ENCODE results near the gene ZNF581. TPM values are rescaled to one million over a fixed set of nuclear protein-coding genes. Genes with fewer than 3 reads are reported as not detected.

Gene ZNF581
- total RNA-seq, 8 experiments from 2014 or later, result 18.3 to 34.2 (median 24.9) TPM

DNA sequence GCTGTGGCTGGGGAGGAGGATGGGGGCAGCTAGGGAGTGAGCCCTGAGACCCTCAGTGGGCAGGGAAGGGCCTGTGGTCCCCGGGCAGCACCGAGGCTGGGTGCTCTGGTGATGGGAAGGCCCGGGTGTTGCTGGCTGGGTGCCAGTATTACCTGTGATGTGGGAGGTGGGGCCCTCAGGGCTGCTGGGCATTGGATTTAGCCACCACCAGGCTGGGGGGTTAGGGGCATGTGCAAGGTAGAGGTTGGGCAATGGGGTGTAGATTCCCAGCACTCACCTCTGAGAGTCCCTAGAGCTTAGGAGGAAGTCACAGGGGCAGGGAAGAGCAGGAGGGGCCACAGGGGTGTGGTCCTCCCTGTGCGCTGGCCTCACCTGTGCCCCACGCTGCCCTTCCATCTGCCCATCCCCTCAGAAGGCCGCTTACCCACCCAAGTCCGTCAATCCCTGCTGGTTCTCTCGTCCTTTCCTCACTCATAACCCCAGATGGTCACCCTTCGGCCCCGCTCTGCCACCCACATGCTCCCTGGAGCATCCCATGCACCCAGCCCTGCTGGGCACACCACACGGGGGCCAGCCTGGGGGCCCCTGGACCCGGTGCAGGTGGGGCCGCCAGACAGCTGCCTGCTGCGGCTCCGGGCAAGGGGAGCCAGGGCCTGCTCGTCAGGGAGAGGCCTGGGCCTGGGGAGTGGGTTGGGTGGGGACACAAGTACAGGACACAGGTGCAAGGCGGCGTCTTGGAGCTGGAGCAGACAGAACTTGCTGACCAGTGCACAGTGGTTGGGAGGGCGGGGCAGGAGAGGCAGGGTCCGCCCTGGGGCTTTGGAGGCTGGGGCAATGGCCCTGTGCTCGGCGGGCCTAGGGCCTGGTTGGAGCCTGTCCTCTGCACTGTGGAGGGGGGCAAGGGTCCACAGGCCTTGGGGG, 44.1 kb downstream of the ZNF581 start:
- H3K4me1 ChIP-seq (replicated peaks in 1 of 2), result peaks cover 7 to 8% of the 10 kb centered on the region in 2 donors
- no peak for ATAC-seq (replicated peaks in 6 of 8)
- in situ Hi-C loops (cut with MboI; ENCODE audit: low pct_unique_long_range_greater_than_20kb in 2 of 9, low sequenced_read_pairs in 9 of 9, unreplicated experiment in 9 of 9), result no loop called here
- H3K27ac ChIP-seq, result peak overlapping the region in 1 of 2 donors; percentile 53
- WGBS, 10 experiments, result 87 to 92% methylated on average over 2 to 3 of the region's 22 CpGs; no CpG with 5 or more reads in 8 of the 10 experiments
- H3K4me3 ChIP-seq, result no peak overlapping the region

DNA sequence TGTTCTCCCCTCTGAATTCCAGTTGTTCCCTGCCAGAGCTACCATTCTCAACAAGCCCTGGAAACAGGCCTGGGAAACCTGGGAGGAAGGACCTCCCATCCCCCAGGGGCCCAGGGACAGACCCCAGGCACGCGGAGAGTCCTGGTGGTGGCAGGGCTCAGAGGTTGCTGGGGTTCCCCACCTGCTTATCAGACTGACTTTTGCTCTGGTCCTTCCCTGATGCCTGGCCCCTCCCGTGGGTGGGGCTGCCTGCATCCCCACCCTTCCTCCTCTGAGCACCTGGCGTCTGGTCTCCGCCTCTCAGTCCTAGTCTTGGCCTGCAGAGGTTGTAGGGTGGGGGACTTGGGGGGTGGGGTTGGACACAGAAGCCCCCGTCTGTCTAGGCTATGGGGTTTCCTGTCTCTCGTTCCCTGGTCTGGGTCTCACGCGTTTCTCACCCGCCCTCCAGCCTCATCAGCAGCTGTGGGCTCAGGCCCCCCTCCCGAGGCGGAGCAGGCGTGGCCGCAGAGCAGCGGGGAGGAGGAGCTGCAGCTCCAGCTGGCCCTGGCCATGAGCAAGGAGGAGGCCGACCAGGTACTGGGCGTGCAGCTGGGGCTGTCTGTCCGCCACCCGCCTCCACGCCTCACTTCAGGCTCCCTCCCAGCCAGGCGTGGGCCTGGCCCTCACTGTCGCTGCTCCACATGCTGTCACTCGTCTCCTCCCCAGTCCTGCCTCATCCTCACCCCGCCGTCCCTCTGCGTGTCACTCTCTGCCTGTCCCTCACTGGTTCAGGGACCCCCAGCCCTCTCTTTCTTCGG, 45.2 kb downstream of the ZNF581 start:
- Histone ChIP-seq H3K4me3 (no peak overlapping the region), H3K27ac (peak overlapping the region; percentile 51 to 70), H3K4me1 (replicated peaks in 1 of 2) (peaks cover 7 to 8% of the 10 kb centered on the region in 2 donors)
- in situ Hi-C loops (cut with MboI; ENCODE audit: low pct_unique_long_range_greater_than_20kb in 2 of 9, low sequenced_read_pairs in 9 of 9, unreplicated experiment in 9 of 9), result no loop called here
- WGBS, 10 experiments, result no CpG with 5 or more reads among the region's 27 CpGs
- peak; percentile 77 to 95 (median 91) for ATAC-seq (replicated peaks in 6 of 8)

DNA sequence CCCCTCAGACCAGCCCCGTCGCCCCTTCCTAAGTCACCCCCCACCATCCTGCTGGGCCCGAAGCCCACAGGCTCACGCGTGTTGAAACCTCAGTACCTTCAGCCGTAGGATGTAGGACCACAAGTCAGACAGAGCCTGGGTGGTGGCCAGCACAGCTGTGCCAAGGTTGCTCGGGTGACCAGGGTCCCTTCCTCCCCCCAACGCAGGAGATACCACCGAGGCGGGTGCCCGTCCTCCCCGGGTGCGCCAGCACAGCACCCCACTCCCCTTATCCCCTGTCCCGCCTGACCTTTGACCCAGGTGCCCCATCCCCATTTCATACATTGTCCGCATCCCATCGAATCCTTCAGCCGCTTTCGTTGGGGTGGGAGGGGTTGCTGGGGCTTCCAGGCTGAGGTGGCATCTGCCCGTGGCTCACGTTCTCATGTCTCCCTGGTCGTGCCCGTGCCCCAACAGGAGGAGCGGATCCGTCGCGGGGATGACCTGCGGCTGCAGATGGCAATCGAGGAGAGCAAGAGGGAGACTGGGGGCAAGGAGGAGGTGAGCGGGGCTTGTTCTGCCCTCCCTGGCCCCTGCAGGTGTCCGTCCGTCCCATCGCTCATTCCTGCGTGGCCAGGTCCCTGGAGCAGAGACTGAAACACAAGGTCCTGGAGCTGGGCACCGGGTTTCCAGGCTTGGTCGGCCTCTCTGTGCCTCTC, 46.1 kb downstream of the ZNF581 start:
- no peak for ATAC-seq (replicated peaks in 6 of 8)
- in situ Hi-C loops (cut with MboI; ENCODE audit: low pct_unique_long_range_greater_than_20kb in 2 of 9, low sequenced_read_pairs in 9 of 9, unreplicated experiment in 9 of 9), result no loop called here
- Histone ChIP-seq H3K4me1 (replicated peaks in 1 of 2) (peaks cover 7 to 8% of the 10 kb centered on the region in 2 donors), H3K27ac (peak overlapping the region; percentile 51 to 70), H3K4me3 (no peak overlapping the region)
- 84 to 100% (median 100%) methylated on average over 1 to 11 of the region's 35 CpGs; no CpG with 5 or more reads in 5 of the 10 experiments for WGBS, 10 experiments

DNA sequence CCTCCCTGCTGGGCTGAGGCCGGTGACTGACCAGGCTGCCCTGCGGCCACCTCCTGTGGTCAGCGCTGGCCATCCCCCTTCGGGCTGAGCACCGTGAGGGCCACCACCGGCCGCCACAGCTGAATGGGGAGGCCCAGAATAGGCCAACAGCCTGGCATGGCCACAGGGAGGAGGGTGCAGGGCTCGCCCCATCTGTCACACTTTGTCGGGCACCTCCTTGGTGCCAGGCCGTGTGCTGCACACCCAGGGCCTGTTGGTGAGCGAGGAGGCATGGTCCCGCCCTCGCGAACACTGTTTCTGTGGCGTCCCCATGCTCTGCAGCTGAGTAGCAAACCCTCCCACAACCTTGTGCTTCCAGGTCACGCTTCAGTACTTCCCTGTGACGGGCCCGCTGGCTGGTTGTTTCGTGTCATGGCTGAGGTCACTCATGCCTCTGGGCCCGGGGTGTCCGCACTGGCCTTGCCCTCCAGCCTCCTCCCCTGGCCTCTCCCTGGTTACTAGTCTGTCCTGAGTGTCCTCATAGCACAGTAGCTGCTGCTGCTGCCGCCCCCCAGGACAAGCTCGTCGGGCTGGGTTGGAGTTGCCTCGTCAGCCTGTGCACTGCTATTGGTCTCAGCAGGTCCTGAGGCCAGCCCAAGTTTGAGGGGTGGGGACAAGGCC, 46.8 kb downstream of the ZNF581 start:
- H3K4me1 ChIP-seq (replicated peaks in 1 of 2), result peaks cover 7 to 8% of the 10 kb centered on the region in 2 donors
- no peak for ATAC-seq (replicated peaks in 6 of 8)
- WGBS, 10 experiments, result 85 to 94% (median 93%) methylated on average over 4 to 14 of the region's 25 CpGs; no CpG with 5 or more reads in 7 of the 10 experiments
- H3K27ac ChIP-seq, result no peak overlapping the region
- in situ Hi-C loops (cut with MboI; ENCODE audit: low pct_unique_long_range_greater_than_20kb in 2 of 9, low sequenced_read_pairs in 9 of 9, unreplicated experiment in 9 of 9), result no loop called here
- no peak overlapping the region for H3K4me3 ChIP-seq

DNA sequence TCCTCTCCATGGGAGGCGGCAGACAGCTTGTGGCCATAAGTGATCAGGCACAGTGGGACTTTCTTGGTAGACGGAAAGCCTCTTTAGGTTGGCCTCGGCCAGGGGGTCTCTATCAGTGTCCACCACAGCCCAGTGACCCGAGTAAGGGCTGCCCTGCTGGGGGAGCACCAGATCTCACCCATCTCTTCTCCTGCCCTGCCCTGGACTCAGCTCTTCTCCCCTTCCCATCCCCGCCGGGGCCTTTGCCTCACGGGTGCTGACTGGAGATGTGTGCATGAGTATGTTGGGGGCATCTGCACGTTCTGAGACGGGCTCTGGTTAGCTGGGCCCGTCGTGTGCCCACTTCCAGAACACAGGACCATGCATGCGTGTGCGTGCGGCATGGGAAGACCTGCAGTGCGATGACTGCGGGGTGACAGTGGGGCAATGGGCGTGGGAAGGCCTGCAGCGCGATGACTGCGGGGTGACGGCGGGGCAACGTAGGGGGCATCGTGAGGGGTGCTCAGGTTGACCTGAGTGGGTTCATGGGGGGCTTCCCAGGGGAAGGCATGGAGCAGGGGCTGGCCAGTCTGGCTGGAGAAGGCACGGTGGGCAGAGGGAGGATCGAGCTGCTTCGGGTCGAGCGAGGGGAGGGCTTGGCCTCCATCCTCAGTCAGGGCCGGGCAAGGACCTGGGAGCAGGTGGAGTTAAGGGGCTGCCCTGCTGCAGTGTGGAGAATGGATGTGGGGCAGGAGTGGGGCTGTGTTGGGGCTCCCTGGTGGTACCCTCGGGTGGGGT, 47.5 kb downstream of the ZNF581 start:
- Histone ChIP-seq H3K4me3 (no peak overlapping the region), H3K4me1 (replicated peaks in 1 of 2) (peaks cover 7 to 8% of the 10 kb centered on the region in 2 donors), H3K27ac (no peak overlapping the region)
- in situ Hi-C loops (cut with MboI; ENCODE audit: low pct_unique_long_range_greater_than_20kb in 2 of 9, low sequenced_read_pairs in 9 of 9, unreplicated experiment in 9 of 9), result no loop called here
- no peak for ATAC-seq (replicated peaks in 6 of 8)
- 92 to 100% (median 94%) methylated on average over 1 to 5 of the region's 31 CpGs; no CpG with 5 or more reads in 7 of the 10 experiments for WGBS, 10 experiments

DNA sequence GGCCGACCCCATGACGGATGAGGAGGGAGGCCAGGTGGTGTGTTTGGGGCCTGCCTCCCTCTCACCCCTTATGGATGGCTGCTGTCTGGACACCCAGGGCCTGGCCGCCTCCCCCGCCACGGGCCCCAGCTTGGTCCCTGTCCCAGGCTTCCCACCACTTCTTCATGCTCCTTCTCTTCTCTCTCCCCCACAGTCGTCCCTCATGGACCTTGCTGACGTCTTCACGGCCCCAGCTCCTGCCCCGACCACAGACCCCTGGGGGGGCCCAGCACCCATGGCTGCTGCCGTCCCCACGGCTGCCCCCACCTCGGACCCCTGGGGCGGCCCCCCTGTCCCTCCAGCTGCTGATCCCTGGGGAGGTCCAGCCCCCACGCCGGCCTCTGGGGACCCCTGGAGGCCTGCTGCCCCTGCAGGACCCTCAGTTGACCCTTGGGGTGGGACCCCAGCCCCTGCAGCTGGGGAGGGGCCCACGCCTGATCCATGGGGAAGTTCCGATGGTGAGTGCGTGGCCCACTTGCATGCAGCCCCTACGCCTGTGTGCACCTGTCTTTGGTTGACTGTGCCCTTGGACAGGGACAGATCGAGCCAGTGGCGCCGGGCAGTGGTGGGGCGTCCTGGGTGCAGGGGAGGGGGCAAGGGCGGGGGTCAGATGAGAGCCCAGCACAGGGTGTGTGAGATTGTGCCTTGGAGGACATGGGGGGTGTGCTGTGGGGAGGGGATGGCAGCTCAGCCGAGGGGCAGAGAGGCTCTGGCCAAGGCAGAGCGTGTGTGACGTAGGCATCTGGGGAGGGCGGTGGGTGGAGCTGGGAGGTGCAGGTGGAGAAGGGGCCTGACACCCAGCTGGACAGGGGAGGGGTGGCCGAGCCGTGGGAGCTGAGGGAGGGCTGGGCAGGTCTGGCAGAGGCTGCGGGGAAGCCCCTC, 48.4 kb downstream of the ZNF581 start:
- Histone ChIP-seq H3K4me3 (no peak overlapping the region), H3K27ac (no peak overlapping the region), H3K4me1 (replicated peaks in 1 of 2) (peaks cover 7 to 8% of the 10 kb centered on the region in 2 donors)
- WGBS, 10 experiments, result 100% methylated on average over 3 of the region's 31 CpGs; no CpG with 5 or more reads in 9 of the 10 experiments
- in situ Hi-C loops (cut with MboI; ENCODE audit: low pct_unique_long_range_greater_than_20kb in 2 of 9, low sequenced_read_pairs in 9 of 9, unreplicated experiment in 9 of 9), result no loop called here
- ATAC-seq (replicated peaks in 6 of 8), result no peak

DNA sequence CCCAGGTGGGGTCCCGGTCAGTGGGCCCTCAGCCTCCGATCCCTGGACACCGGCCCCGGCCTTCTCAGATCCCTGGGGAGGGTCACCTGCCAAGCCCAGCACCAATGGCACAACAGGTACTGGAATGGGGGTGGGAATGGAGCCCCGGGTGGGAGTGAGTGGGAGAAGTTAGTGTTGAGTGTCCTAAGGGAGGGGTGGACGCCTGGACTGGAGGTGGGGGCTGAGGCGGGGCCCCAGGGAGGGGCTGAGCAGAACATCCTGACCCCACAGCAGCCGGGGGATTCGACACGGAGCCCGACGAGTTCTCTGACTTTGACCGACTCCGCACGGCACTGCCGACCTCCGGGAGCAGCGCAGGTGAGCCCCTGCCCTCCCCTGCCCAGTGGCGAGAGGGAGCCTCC, 49.2 kb downstream of the ZNF581 start:
- no peak overlapping the region for H3K4me3 ChIP-seq
- in situ Hi-C loops (cut with MboI; ENCODE audit: low pct_unique_long_range_greater_than_20kb in 2 of 9, low sequenced_read_pairs in 9 of 9, unreplicated experiment in 9 of 9), result no loop called here
- WGBS, 10 experiments, result 100% methylated on average over 1 of the region's 19 CpGs; no CpG with 5 or more reads in 8 of the 10 experiments
- no peak overlapping the region for H3K27ac ChIP-seq
- ATAC-seq (replicated peaks in 6 of 8), result no peak
- peaks cover 7 to 8% of the 10 kb centered on the region in 2 donors for H3K4me1 ChIP-seq (replicated peaks in 1 of 2)

DNA sequence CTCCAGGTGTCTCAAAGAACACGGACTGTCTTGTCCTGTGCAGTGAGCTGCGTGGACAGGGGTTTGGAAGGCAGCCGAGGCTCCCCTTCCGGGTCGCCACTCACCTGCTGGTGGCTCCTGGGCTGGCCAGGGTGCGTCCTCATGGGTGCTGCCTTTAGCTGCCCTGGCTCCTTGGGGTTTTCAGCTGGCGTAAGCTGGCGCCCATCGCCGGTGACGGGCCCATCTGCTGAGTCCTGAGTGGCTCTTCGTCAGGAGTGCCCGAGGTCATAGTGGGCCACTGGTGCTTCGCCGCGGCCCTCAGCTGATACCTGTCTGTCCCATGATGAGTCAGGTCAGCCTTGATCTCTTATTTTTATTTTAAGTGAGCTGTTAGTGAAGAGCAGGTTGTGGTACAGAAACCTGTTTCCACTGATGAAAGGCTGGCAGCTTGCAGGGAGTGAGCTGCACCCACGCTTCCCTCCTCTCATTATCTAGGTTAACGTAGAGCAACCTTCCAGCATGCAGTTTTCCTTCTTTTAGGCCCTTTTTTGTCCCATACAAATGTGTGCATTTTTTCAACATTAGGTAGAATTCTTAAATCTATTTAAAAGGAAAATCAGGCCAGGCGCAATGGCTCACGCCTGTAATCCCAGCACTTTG, 50.0 kb downstream of the ZNF581 start:
- 80 to 100% (median 97%) methylated on average over 1 to 7 of the region's 20 CpGs; no CpG with 5 or more reads in 2 of the 10 experiments for WGBS, 10 experiments
- Histone ChIP-seq H3K4me3 (no peak overlapping the region), H3K4me1 (replicated peaks in 1 of 2) (peaks cover 0 to 5% of the 10 kb centered on the region in 2 donors), H3K27ac (no peak overlapping the region)
- ATAC-seq (replicated peaks in 6 of 8), result no peak
- in situ Hi-C loops (cut with MboI; ENCODE audit: low pct_unique_long_range_greater_than_20kb in 2 of 9, low sequenced_read_pairs in 9 of 9, unreplicated experiment in 9 of 9), result no loop called here

DNA sequence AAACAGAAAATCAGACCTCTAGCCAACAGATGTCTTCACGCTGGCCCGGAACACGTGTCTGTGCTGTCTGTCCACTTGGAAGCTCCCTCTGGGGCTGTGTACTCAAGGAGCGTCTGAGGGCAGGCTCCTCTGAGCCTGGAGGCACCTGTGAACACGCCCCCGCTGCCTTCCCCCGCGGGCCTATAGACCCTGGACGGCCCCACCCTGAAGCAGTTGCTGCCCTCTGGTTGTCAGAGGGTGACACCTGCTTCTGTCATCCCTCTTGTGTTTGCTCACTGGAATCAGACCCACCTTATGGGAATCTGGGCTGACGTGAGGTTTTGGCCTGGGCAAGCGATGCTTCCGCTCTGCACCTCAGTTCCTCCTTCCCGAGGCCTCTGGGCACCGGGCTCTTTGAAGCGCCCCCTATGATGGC, 50.8 kb downstream of the ZNF581 start:
- ATAC-seq (replicated peaks in 6 of 8), result peak in 1 of 8 experiments; percentile 8
- in situ Hi-C loops (cut with MboI; ENCODE audit: low pct_unique_long_range_greater_than_20kb in 2 of 9, low sequenced_read_pairs in 9 of 9, unreplicated experiment in 9 of 9), result no loop called here
- Histone ChIP-seq H3K4me1 (replicated peaks in 1 of 2) (no peaks in the 10 kb centered on the region), H3K4me3 (no peak overlapping the region), H3K27ac (no peak overlapping the region)
- WGBS, 10 experiments, result 82 to 100% (median 93%) methylated on average over 1 to 5 of the region's 15 CpGs; no CpG with 5 or more reads in 5 of the 10 experiments

DNA sequence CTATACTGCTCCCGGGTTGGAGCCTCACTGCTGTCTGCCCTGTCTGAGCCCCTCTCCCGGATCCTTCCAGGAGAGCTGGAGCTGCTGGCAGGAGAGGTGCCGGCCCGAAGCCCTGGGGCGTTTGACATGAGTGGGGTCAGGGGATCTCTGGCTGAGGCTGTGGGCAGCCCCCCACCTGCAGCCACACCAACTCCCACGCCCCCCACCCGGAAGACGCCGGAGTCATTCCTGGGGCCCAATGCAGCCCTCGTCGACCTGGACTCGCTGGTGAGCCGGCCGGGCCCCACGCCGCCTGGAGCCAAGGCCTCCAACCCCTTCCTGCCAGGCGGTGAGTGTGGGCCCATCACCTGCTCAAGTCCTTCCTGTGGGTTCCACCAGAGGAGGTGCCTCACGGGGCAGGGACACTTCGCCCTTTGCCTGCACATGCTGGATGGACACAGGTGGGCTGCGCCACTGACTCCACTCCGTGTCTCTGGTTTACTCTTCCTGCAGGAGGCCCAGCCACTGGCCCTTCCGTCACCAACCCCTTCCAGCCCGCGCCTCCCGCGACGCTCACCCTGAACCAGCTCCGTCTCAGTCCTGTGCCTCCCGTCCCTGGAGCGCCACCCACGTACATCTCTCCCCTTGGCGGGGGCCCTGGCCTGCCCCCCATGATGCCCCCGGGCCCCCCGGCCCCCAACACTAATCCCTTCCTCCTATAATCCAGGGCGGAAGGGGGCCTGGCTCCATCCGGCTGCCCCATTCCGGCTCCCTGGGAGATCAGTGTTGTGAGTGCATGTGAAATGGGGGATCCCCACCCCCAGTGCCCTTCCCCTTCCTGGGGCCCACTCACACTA, 51.4 kb downstream of the ZNF581 start:
- WGBS, 10 experiments, result 93% methylated on average over 3 of the region's 37 CpGs; no CpG with 5 or more reads in 9 of the 10 experiments
- no peaks in the 10 kb centered on the region for H3K4me1 ChIP-seq (replicated peaks in 1 of 2)
- no peak overlapping the region for H3K27ac ChIP-seq
- in situ Hi-C loops (cut with MboI; ENCODE audit: low pct_unique_long_range_greater_than_20kb in 2 of 9, low sequenced_read_pairs in 9 of 9, unreplicated experiment in 9 of 9), result no loop called here
- no peak overlapping the region for H3K4me3 ChIP-seq
- ATAC-seq (replicated peaks in 6 of 8), result peak in 1 of 8 experiments; percentile 11

Data from motor neuron (in vitro differentiated cells).